Neural cell (in vitro differentiated cells): Measurements from ENCODE around the gene PLIN4.

Experiments used
- CTCF ChIP-seq: fragments of 450-650 bp; IDR thresholded peaks from 2 replicates; pipeline ENCODE4 v1.5.1; 2014; ENCODE audit warnings: antibody characterized with exemption, mild to moderate bottlenecking, moderate library complexity; ENCODE audit not compliant: poor library complexity, severe bottlenecking
- EP300 ChIP-seq: fragments of 450-650 bp; conservative IDR thresholded peaks from 2 replicates; pipeline ENCODE4 v1.6.1; 2014; ENCODE audit warnings: antibody characterized with exemption, mild to moderate bottlenecking, moderate library complexity; ENCODE audit not compliant: poor library complexity, severe bottlenecking
- EZH2 ChIP-seq: fragments of 200-600, 300-800 bp; shearing (Covaris generic), sonication (generic); IDR thresholded peaks from 2 replicates; pipeline ENCODE4 v1.6.1; 2014; ENCODE audit warnings: antibody characterized with exemption, low read length, borderline replicate concordance, mild to moderate bottlenecking; ENCODE audit not compliant: insufficient read depth, poor library complexity, severe bottlenecking
- POLR2AphosphoS5 ChIP-seq: IDR thresholded peaks from 2 replicates; pipeline ENCODE4 v1.6.1; 2012
- RAD21 ChIP-seq: fragments of 450-650 bp; conservative IDR thresholded peaks from 2 replicates; pipeline ENCODE4 v1.6.1; 2014; ENCODE audit warnings: antibody characterized with exemption, mild to moderate bottlenecking, moderate library complexity
- SMC3 ChIP-seq: fragments of 450-650 bp; conservative IDR thresholded peaks from 2 replicates; pipeline ENCODE4 v1.6.1; 2014; ENCODE audit warnings: antibody characterized with exemption, mild to moderate bottlenecking, moderate library complexity; ENCODE audit not compliant: poor library complexity
- TAF1 ChIP-seq: IDR thresholded peaks from 2 replicates; pipeline ENCODE4 v1.6.1; 2012; ENCODE audit warnings: low read depth
- TF ChIP-seq, protein P1 (sequence below): IDR thresholded peaks from 2 replicates; pipeline ENCODE4 v1.6.1; 2012; ENCODE audit warnings: borderline replicate concordance

DNA sequence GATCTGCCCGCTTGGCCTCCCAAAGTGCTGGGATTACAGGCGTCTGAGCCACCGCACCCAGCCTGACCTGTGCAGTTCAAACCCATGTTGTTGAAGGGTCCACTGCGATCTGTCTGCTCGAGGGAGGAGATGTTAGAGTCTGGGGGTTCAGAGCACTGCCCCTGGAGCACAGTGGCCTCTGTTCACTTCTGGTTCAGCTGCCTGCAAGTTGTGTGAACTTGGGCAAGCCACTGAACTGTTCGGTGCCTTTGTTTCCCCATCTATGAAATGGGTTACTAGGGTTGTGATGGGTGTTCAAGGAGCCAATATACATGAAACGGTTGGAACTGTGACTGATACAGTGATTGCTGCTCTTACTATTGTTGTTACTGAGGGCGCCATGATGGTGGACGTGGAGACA, 15.0 kb upstream of the PLIN4 start:
- TF ChIP-seq CTCF (no peak), POLR2AphosphoS5 (no peak), EP300 (no peak), TAF1 (no peak), EZH2 (no peak), SMC3 (no peak), RAD21 (no peak)
- TF ChIP-seq, protein P1, sequence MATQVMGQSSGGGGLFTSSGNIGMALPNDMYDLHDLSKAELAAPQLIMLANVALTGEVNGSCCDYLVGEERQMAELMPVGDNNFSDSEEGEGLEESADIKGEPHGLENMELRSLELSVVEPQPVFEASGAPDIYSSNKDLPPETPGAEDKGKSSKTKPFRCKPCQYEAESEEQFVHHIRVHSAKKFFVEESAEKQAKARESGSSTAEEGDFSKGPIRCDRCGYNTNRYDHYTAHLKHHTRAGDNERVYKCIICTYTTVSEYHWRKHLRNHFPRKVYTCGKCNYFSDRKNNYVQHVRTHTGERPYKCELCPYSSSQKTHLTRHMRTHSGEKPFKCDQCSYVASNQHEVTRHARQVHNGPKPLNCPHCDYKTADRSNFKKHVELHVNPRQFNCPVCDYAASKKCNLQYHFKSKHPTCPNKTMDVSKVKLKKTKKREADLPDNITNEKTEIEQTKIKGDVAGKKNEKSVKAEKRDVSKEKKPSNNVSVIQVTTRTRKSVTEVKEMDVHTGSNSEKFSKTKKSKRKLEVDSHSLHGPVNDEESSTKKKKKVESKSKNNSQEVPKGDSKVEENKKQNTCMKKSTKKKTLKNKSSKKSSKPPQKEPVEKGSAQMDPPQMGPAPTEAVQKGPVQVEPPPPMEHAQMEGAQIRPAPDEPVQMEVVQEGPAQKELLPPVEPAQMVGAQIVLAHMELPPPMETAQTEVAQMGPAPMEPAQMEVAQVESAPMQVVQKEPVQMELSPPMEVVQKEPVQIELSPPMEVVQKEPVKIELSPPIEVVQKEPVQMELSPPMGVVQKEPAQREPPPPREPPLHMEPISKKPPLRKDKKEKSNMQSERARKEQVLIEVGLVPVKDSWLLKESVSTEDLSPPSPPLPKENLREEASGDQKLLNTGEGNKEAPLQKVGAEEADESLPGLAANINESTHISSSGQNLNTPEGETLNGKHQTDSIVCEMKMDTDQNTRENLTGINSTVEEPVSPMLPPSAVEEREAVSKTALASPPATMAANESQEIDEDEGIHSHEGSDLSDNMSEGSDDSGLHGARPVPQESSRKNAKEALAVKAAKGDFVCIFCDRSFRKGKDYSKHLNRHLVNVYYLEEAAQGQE, result no peak
